ENCODE measurements around the gene PAFAH1B2.
"Not testable (repeated sequence)": the region's sequence is repeated elsewhere in the genome, so short reads cannot be mapped to it uniquely, and the experiment has no call there.

Gene PAFAH1B2

GRCh38 chr11:117143871-117144476 lies at the start of gene PAFAH1B2:
Gene PAFAH1B2 (plus strand): TSS chr11:117144287. CDS start chr11:117152448, 8,161 bp downstream.
- peak; percentile 94 for DNase-seq (ENCODE audit: low spot score)

GRCh38 chr11:117094776-117095175 lies 49.3 kb upstream of the PAFAH1B2 start:
- peak; percentile 80 for DNase-seq (ENCODE audit: low spot score)

GRCh38 chr11:117095284-117096161 lies 48.6 kb upstream of the PAFAH1B2 start:
- DNase-seq (ENCODE audit: low spot score), result no peak

- peak; percentile 38 for DNase-seq (ENCODE audit: low spot score)
Measured at GRCh38 chr11:117096201-117096991, 47.7 kb upstream of the PAFAH1B2 start.

- no peak for DNase-seq (ENCODE audit: low spot score)
Measured at GRCh38 chr11:117097014-117097388, 47.1 kb upstream of the PAFAH1B2 start.

- peak; percentile 35 for DNase-seq (ENCODE audit: low spot score)
Measured at GRCh38 chr11:117097389-117098268, 46.5 kb upstream of the PAFAH1B2 start.

- peak; percentile 93 for DNase-seq (ENCODE audit: low spot score)
Measured at GRCh38 chr11:117098269-117099232, 45.5 kb upstream of the PAFAH1B2 start, which contains the start of gene SIK3. Gene SIK3 (minus strand): TSS chr11:117098428. CDS start chr11:117098415, 13 bp downstream.

GRCh38 chr11:117099696-117100095 lies 44.4 kb upstream of the PAFAH1B2 start:
- DNase-seq (ENCODE audit: low spot score), result no peak

GRCh38 chr11:117100556-117100955 lies 43.5 kb upstream of the PAFAH1B2 start:
- no peak for DNase-seq (ENCODE audit: low spot score)

GRCh38 chr11:117107701-117108590 lies 36.1 kb upstream of the PAFAH1B2 start:
- no peak for DNase-seq (ENCODE audit: low spot score)

- DNase-seq (ENCODE audit: low spot score), result no peak
Measured at GRCh38 chr11:117110294-117110950, 33.7 kb upstream of the PAFAH1B2 start.

- DNase-seq (ENCODE audit: low spot score), result not testable (repeated sequence)
Measured at GRCh38 chr11:117112497-117112896, 31.6 kb upstream of the PAFAH1B2 start.

- DNase-seq (ENCODE audit: low spot score), result not testable (repeated sequence)
Measured at GRCh38 chr11:117112939-117113338, 31.1 kb upstream of the PAFAH1B2 start.

- DNase-seq (ENCODE audit: low spot score), result no peak
Measured at GRCh38 chr11:117117681-117118080, 26.4 kb upstream of the PAFAH1B2 start.

GRCh38 chr11:117121176-117121575 lies 22.9 kb upstream of the PAFAH1B2 start:
- no peak for DNase-seq (ENCODE audit: low spot score)

- DNase-seq (ENCODE audit: low spot score), result no peak
Measured at GRCh38 chr11:117122556-117122955, 21.5 kb upstream of the PAFAH1B2 start.

GRCh38 chr11:117126223-117126965 lies 17.7 kb upstream of the PAFAH1B2 start:
- DNase-seq (ENCODE audit: low spot score), result no peak

Data from kidney tubule cell (primary cell).